Suprapubic skin (tissue), 3 donors: ENCODE measurements around the gene KIDINS220.

Source experiments
- EP300 ChIP-seq: sonication (generic); formaldehyde crosslinking; IDR thresholded peaks from one replicate; pipeline ENCODE4 v1.6.1; 2017; ENCODE audit warnings: antibody characterized with exemption
- POLR2A ChIP-seq, 2 donors: fragments of 450-650 bp; IDR thresholded peaks; one replicate each; pipeline ENCODE4 v1.6.1; 2017; ENCODE audit warnings: antibody characterized with exemption in 2 of 2, mild to moderate bottlenecking in 2 of 2, moderate library complexity in 2 of 2
- TF ChIP-seq, protein P1 (sequence below), 2 donors: fragments of 200-600 bp in 1 of 2; fragments of 450-650 bp in 1 of 2; sonication (generic) in 1 of 2; IDR thresholded peaks; one replicate each; pipeline ENCODE4 v1.5.1; 2016 to 2019; ENCODE audit warnings: antibody characterized with exemption in 2 of 2, mild to moderate bottlenecking in 1 of 2, moderate library complexity in 1 of 2

DNA sequence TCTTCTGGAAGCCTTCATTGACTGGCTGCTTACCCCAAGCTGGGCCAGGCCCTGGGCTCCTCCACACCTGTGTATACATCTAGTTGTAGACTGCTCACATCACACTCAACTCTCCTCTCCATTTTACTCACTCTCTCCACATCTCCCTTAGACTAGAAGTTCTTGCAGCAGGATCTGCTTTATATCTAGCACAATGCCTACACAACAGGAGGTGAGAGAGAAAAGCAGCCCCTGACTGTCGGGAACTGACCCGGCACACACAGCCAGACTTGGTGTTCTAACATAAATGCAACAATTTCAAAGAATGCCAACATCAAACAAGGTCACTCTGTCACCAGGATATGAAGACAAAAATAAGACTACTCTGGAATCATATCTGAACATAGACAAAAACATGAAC, 5.9 kb downstream of the KIDINS220 start:
- TF ChIP-seq, protein P1, sequence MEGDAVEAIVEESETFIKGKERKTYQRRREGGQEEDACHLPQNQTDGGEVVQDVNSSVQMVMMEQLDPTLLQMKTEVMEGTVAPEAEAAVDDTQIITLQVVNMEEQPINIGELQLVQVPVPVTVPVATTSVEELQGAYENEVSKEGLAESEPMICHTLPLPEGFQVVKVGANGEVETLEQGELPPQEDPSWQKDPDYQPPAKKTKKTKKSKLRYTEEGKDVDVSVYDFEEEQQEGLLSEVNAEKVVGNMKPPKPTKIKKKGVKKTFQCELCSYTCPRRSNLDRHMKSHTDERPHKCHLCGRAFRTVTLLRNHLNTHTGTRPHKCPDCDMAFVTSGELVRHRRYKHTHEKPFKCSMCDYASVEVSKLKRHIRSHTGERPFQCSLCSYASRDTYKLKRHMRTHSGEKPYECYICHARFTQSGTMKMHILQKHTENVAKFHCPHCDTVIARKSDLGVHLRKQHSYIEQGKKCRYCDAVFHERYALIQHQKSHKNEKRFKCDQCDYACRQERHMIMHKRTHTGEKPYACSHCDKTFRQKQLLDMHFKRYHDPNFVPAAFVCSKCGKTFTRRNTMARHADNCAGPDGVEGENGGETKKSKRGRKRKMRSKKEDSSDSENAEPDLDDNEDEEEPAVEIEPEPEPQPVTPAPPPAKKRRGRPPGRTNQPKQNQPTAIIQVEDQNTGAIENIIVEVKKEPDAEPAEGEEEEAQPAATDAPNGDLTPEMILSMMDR (IDR thresholded peaks at IDR 0.05), result no peak
- TF ChIP-seq EP300 (no peak), POLR2A (IDR thresholded peaks at IDR 0.05) (no peak)
